Caki2 (cell line): ENCODE data around the gene REXO2. TPM values are rescaled to one million over a fixed set of nuclear protein-coding genes. Genes with fewer than 3 reads are reported as not detected.

Experiments used
- DNase-seq: peaks from one replicate; pipeline ENCODE4 v3.0.0-alpha.2; 2015; ENCODE audit warnings: low read depth
- in situ Hi-C: cut with HindIII; loops from 2 replicates; pipeline ENCODE4 v1.10.0; 2016; ENCODE audit warnings: low sequenced_read_pairs, low pct_unique_long_range_greater_than_20kb, mixed read lengths
- total RNA-seq: library from RNA; depleted of rRNA; stranded (reverse); fragments of >200 nt; shearing (Covaris generic); gene quantifications from 2 replicates; pipeline ENCODE4 v1.2.3, GENCODE V29; 2014; ENCODE audit warnings: low replicate concordance; rRNA removed

The REXO2 gene
- total RNA-seq, 1 experiment from 2014 or later = 119 TPM

DNA sequence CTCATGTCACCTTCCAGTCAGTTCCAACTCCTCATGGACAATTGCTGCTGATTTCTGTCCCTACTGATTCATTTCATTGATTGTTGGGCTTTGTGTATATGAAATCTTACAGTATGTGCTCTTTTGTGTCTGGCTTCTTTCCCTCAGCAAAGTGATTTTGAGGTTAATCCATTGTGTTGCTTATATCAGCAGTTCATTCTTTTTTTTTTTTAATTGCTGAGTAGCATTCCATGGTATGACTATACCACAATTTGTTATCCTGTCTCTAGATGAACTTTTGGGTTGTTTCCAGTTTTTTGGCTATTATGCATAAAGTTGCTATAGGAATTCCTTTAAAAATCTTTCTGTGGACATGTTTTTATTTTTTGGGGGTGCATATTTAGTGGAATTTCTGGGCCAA, 60.5 kb downstream of the REXO2 start:
- in situ Hi-C loops = no loop called here
- DNase-seq = no peak

Other genes with a start within 250 kb of the REXO2 start
- gene NNMT, start 143.1 kb upstream of the REXO2 start, total RNA-seq = 66.9 and 89.8 TPM in 2 replicates
- gene C11orf71, start 39.0 kb upstream of the REXO2 start, total RNA-seq = 0.81 and 2.3 TPM in 2 replicates
- 15.6 and 20.4 TPM in 2 replicates for gene RBM7, start 38.8 kb upstream of the REXO2 start, total RNA-seq
- gene NXPE1, start 120.4 kb downstream of the REXO2 start, total RNA-seq = not detected in 2 replicates
- gene NXPE4, start 156.3 kb downstream of the REXO2 start, total RNA-seq = not detected in 2 replicates
- not detected in 2 replicates for gene NXPE2, start 239.1 kb downstream of the REXO2 start, total RNA-seq